ENCODE data around the gene SETD5. TPM values are rescaled to one million over a fixed set of nuclear protein-coding genes. Genes with fewer than 3 reads are reported as not detected.

SETD5 gene
- total RNA-seq, 1 experiment from 2014 or later, result 279 TPM

DNA sequence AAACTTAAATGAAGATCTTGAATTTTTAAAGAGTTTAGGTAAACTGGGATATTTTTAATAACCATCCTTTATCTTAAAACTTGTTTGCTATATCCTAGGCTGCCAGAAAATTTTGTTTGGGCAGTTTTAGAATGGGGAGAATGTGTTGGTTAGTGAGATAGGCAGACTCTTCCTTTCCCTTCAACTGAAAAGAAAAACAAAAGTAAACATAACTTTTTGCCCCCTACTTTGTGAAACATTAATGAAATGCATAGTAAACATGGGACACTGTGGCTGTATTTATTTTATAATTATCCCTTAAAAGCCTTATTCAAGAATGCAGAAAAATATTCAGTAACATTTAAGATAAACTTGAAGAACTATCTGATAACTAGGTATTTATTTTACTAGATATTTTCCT lies 31.0 kb downstream of the SETD5 start:
- TF ChIP-seq NFE2L1 (CRISPR knock-in tag; IDR thresholded peaks at IDR 0.05), result no peak
- Mint-ChIP-seq H3K27ac (peak overlapping the region; percentile 50; the same call in 1 of the 2 replicates), H3K4me1 (peaks cover 1% of the 10 kb centered on the region; the same call in 1 of the 2 replicates), H3K36me3 (peaks cover 67% of the 10 kb centered on the region), H3K9me3 (no peaks in the 10 kb centered on the region), H3K27me3 (ENCODE audit: low read depth) (no peaks in the 10 kb centered on the region), H3K4me3 (no peak overlapping the region)
- ATAC-seq, result no peak
- ChIA-PET CTCF (no interaction called here), POLR2A (no interaction called here)
- no peak for DNase-seq (ENCODE audit: low spot score)

DNA sequence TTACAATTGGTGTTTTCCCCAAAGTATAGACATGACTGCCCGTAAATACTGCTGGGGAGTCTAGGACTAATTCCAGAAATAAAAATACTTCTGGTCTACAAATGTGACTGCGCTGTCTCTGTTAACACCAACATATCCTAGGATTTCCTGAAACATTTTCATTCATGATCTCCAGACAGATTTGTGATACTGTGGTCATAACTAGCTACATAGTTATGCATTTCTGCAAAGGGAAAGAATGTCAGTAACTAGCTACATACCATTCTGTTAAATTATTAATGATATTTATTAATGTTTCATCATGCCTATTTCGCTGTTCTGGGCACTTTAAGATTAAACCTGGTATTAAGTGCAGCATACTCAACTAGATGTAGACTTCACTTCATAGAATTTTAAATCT lies 33.3 kb downstream of the SETD5 start:
- CTCF ChIA-PET, result no interaction called here

DNA sequence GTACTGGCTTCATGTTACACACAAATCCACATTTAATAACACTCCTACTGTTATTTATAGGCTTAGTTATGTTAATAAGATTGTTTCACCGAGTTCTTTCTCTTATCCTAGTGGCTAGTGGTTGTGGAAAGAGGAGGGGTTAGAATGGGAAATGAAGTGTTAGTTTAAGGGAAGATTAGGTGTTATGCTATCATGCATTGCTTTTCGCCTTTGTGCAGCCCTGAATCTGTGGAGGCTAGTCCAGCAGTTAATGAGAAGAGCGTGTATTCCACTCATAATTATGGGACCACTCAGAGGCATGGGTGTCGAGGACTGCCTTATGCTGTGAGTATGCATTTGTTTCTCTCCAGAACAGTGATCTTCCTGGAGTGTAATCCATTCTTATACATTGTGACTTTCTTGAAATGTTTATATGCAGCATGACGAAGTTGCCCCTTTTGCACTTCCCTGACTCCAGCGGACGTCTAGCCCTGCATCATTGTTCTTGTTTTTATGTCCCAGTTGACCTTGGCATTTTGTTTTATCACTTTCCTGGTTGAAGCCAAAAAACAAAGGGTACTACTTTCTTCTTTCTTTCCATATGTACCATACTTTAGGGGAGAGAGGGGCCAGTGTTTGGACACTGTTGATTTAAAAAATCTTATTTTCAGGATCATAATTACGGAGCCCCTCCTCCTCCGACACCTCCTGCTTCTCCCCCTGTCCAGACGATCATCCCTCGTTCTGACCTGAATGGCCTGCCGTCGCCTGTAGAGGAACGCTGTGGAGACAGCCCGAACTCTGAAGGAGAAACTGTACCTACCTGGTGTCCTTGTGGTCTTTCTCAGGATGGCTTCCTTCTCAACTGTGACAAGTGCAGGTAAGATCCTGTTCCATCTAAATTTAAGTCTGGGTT lies 36.5 kb downstream of the SETD5 start:
- ATAC-seq, result no peak
- Mint-ChIP-seq H3K27ac (peak overlapping the region; percentile 2; the same call in 1 of the 2 replicates), H3K4me1 (no peaks in the 10 kb centered on the region), H3K36me3 (peaks cover 76% of the 10 kb centered on the region), H3K9me3 (no peaks in the 10 kb centered on the region), H3K27me3 (ENCODE audit: low read depth) (no peaks in the 10 kb centered on the region), H3K4me3 (no peak overlapping the region)
- DNase-seq (ENCODE audit: low spot score), result no peak
- ChIA-PET CTCF (no interaction called here), POLR2A (no interaction called here)
- TF ChIP-seq, protein P1, sequence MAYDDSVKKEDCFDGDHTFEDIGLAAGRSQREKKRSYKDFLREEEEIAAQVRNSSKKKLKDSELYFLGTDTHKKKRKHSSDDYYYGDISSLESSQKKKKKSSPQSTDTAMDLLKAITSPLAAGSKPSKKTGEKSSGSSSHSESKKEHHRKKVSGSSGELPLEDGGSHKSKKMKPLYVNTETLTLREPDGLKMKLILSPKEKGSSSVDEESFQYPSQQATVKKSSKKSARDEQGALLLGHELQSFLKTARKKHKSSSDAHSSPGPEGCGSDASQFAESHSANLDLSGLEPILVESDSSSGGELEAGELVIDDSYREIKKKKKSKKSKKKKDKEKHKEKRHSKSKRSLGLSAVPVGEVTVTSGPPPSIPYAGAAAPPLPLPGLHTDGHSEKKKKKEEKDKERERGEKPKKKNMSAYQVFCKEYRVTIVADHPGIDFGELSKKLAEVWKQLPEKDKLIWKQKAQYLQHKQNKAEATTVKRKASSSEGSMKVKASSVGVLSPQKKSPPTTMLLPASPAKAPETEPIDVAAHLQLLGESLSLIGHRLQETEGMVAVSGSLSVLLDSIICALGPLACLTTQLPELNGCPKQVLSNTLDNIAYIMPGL (CRISPR knock-in tag; IDR thresholded peaks at IDR 0.05), result no peak
- TF ChIP-seq, protein P2, sequence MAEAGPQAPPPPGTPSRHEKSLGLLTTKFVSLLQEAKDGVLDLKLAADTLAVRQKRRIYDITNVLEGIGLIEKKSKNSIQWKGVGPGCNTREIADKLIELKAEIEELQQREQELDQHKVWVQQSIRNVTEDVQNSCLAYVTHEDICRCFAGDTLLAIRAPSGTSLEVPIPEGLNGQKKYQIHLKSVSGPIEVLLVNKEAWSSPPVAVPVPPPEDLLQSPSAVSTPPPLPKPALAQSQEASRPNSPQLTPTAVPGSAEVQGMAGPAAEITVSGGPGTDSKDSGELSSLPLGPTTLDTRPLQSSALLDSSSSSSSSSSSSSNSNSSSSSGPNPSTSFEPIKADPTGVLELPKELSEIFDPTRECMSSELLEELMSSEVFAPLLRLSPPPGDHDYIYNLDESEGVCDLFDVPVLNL (CRISPR knock-in tag; IDR thresholded peaks at IDR 0.05; ENCODE audit: borderline replicate concordance, low read depth), result no peak
- no peak for TF ChIP-seq JUN (CRISPR knock-in tag; IDR thresholded peaks at IDR 0.05)
- no peak for TF ChIP-seq GABPB1 (CRISPR knock-in tag; IDR thresholded peaks at IDR 0.05)
- TF ChIP-seq, protein P3, sequence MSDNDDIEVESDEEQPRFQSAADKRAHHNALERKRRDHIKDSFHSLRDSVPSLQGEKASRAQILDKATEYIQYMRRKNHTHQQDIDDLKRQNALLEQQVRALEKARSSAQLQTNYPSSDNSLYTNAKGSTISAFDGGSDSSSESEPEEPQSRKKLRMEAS (CRISPR knock-in tag; IDR thresholded peaks at IDR 0.05), result no peak
- no peak for TF ChIP-seq ZNF671 (CRISPR knock-in tag; IDR thresholded peaks at IDR 0.05)
- TF ChIP-seq ZNF423 (CRISPR knock-in tag; IDR thresholded peaks at IDR 0.05), result no peak
- TF ChIP-seq ZBTB21 (CRISPR knock-in tag; IDR thresholded peaks at IDR 0.05; ENCODE audit: borderline replicate concordance), result no peak
- TF ChIP-seq NR3C1 (CRISPR knock-in tag; conservative IDR thresholded peaks at IDR 0.05; ENCODE audit: low read depth), result no peak
- no peak for TF ChIP-seq KAT7 (CRISPR knock-in tag; IDR thresholded peaks at IDR 0.05; ENCODE audit: borderline replicate concordance)

More for the DNA sequence above, 33.3 kb downstream of the SETD5 start:
- TF ChIP-seq MXD4 (CRISPR knock-in tag; IDR thresholded peaks at IDR 0.05; ENCODE audit: borderline replicate concordance) (no peak), ATF1 (CRISPR knock-in tag; IDR thresholded peaks at IDR 0.05) (no peak), GRHL2 (CRISPR knock-in tag; IDR thresholded peaks at IDR 0.05; ENCODE audit: insufficient replicate concordance, severe bottlenecking) (no peak), TCF7 (CRISPR knock-in tag; IDR thresholded peaks at IDR 0.05; ENCODE audit: low read depth) (no peak), ZNF317 (CRISPR knock-in tag; IDR thresholded peaks at IDR 0.05; ENCODE audit: borderline replicate concordance, low read depth) (no peak)
- TF ChIP-seq, protein P4, sequence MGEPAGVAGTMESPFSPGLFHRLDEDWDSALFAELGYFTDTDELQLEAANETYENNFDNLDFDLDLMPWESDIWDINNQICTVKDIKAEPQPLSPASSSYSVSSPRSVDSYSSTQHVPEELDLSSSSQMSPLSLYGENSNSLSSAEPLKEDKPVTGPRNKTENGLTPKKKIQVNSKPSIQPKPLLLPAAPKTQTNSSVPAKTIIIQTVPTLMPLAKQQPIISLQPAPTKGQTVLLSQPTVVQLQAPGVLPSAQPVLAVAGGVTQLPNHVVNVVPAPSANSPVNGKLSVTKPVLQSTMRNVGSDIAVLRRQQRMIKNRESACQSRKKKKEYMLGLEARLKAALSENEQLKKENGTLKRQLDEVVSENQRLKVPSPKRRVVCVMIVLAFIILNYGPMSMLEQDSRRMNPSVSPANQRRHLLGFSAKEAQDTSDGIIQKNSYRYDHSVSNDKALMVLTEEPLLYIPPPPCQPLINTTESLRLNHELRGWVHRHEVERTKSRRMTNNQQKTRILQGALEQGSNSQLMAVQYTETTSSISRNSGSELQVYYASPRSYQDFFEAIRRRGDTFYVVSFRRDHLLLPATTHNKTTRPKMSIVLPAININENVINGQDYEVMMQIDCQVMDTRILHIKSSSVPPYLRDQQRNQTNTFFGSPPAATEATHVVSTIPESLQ (CRISPR knock-in tag; IDR thresholded peaks at IDR 0.05), result no peak
- TF ChIP-seq, protein P3 (CRISPR knock-in tag; IDR thresholded peaks at IDR 0.05), result no peak
- TF ChIP-seq, protein P5, sequence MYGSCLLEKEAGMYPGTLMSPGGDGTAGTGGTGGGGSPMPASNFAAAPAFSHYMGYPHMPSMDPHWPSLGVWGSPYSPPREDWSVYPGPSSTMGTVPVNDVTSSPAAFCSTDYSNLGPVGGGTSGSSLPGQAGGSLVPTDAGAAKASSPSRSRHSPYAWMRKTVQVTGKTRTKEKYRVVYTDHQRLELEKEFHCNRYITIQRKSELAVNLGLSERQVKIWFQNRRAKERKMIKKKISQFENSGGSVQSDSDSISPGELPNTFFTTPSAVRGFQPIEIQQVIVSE (CRISPR knock-in tag; IDR thresholded peaks at IDR 0.05; ENCODE audit: borderline replicate concordance), result no peak
- TF ChIP-seq, protein P6, sequence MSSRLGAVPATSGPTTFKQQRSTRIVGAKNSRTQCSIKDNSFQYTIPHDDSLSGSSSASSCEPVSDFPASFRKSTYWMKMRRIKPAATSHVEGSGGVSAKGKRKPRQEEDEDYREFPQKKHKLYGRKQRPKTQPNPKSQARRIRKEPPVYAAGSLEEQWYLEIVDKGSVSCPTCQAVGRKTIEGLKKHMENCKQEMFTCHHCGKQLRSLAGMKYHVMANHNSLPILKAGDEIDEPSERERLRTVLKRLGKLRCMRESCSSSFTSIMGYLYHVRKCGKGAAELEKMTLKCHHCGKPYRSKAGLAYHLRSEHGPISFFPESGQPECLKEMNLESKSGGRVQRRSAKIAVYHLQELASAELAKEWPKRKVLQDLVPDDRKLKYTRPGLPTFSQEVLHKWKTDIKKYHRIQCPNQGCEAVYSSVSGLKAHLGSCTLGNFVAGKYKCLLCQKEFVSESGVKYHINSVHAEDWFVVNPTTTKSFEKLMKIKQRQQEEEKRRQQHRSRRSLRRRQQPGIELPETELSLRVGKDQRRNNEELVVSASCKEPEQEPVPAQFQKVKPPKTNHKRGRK (CRISPR knock-in tag; IDR thresholded peaks at IDR 0.05; ENCODE audit: borderline replicate concordance), result no peak
- TF ChIP-seq, protein P7, sequence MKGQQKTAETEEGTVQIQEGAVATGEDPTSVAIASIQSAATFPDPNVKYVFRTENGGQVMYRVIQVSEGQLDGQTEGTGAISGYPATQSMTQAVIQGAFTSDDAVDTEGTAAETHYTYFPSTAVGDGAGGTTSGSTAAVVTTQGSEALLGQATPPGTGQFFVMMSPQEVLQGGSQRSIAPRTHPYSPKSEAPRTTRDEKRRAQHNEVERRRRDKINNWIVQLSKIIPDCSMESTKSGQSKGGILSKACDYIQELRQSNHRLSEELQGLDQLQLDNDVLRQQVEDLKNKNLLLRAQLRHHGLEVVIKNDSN (CRISPR knock-in tag; IDR thresholded peaks at IDR 0.05), result no peak
- TF ChIP-seq, protein P8, sequence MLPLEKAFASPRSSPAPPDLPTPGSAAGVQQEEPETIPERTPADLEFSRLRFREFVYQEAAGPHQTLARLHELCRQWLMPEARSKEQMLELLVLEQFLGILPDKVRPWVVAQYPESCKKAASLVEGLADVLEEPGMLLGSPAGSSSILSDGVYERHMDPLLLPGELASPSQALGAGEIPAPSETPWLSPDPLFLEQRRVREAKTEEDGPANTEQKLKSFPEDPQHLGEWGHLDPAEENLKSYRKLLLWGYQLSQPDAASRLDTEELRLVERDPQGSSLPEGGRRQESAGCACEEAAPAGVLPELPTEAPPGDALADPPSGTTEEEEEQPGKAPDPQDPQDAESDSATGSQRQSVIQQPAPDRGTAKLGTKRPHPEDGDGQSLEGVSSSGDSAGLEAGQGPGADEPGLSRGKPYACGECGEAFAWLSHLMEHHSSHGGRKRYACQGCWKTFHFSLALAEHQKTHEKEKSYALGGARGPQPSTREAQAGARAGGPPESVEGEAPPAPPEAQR (CRISPR knock-in tag; IDR thresholded peaks at IDR 0.05), result no peak
- no peak overlapping the region for H3K4me3 Mint-ChIP-seq
- no peak for DNase-seq (ENCODE audit: low spot score)
- POLR2A ChIA-PET, result no interaction called here
- no peaks in the 10 kb centered on the region for H3K4me1 Mint-ChIP-seq
- no peaks in the 10 kb centered on the region for H3K9me3 Mint-ChIP-seq
- H3K27ac Mint-ChIP-seq, result no peak overlapping the region
- peaks cover 85% of the 10 kb centered on the region for H3K36me3 Mint-ChIP-seq
- ATAC-seq, result no peak
- H3K27me3 Mint-ChIP-seq (ENCODE audit: low read depth), result no peaks in the 10 kb centered on the region
